Loucy (cell line): Measurements from ENCODE around the gene ACOT11.

Source experiments
- H2AFZ ChIP-seq: fragments of 200-600 bp; sonication (generic); 2 replicates; pipeline ENCODE4 v1.6.0; 2016; ENCODE audit warnings: antibody characterized with exemption, mild to moderate bottlenecking, low read length, moderate library complexity
- H3F3A ChIP-seq: fragments of 200-600 bp; 2 replicates; pipeline ENCODE4 v1.6.0; 2016; ENCODE audit warnings: antibody characterized with exemption, low read depth, mild to moderate bottlenecking
- H3K27me3 ChIP-seq: fragments of 200-600 bp; sonication (generic); 2 replicates; pipeline ENCODE4 v1.6.1; 2014; ENCODE audit warnings: low read length, mild to moderate bottlenecking; ENCODE audit not compliant: insufficient read depth, poor library complexity, severe bottlenecking
- H3K36me3 ChIP-seq: fragments of 200-600 bp; sonication (generic); 2 replicates; pipeline ENCODE4 v1.6.1; 2016; ENCODE audit warnings: low read length; ENCODE audit not compliant: insufficient read depth
- H3K4me1 ChIP-seq: fragments of 200-600 bp; sonication (generic); 2 replicates; pipeline ENCODE4 v1.5.1; 2014; ENCODE audit warnings: low read length, mild to moderate bottlenecking; ENCODE audit not compliant: insufficient read depth, poor library complexity, severe bottlenecking
- H3K4me2 ChIP-seq: fragments of 200-600 bp; sonication (generic); 2 replicates; pipeline ENCODE4 v1.6.0; 2014; ENCODE audit warnings: antibody characterized with exemption, low read length, low read depth, mild to moderate bottlenecking; ENCODE audit not compliant: poor library complexity, severe bottlenecking
- H3K4me3 ChIP-seq: fragments of 200-600 bp; sonication (generic); 2 replicates; pipeline ENCODE4 v1.5.1; 2014; ENCODE audit warnings: low read length, mild to moderate bottlenecking, mixed read lengths; ENCODE audit not compliant: poor library complexity, severe bottlenecking
- H3K79me2 ChIP-seq: fragments of 200-600 bp; sonication (generic); 2 replicates; pipeline ENCODE4 v1.6.1; 2014; ENCODE audit warnings: low read length; ENCODE audit not compliant: insufficient read depth
- H3K9ac ChIP-seq: fragments of 200-600 bp; sonication (generic); 2 replicates; pipeline ENCODE4 v1.6.0; 2014; ENCODE audit warnings: mild to moderate bottlenecking, low read depth, low read length, moderate library complexity; ENCODE audit not compliant: poor library complexity, severe bottlenecking
- H3K9me2 ChIP-seq: fragments of 200-600 bp; sonication (generic); replicated peaks from 2 replicates; pipeline ENCODE4 v1.6.1; 2016; ENCODE audit warnings: low read depth, low read length, mixed read lengths
- H3K9me3 ChIP-seq: fragments of 200-600 bp; sonication (generic); 2 replicates; pipeline ENCODE4 v1.6.1; 2014; ENCODE audit warnings: mild to moderate bottlenecking, antibody characterized with exemption, low read length, low read depth; ENCODE audit not compliant: insufficient read depth
- H4K20me1 ChIP-seq: fragments of 200-600 bp; sonication (generic); 2 replicates; pipeline ENCODE4 v1.6.0; 2014; ENCODE audit warnings: antibody characterized with exemption, low read length, mild to moderate bottlenecking; ENCODE audit not compliant: insufficient read depth, poor library complexity, severe bottlenecking
- CTCF ChIP-seq: fragments of 200-600 bp; sonication (generic); conservative IDR thresholded peaks from 2 replicates; pipeline ENCODE4 v1.5.1; 2014; ENCODE audit warnings: mild to moderate bottlenecking, antibody characterized with exemption, low read length
- EZH2phosphoT487 ChIP-seq: fragments of 200-600 bp; IDR thresholded peaks from 2 replicates; pipeline ENCODE4 v1.6.1; 2018; ENCODE audit warnings: antibody characterized with exemption, mild to moderate bottlenecking, moderate library complexity, borderline replicate concordance

ACOT11 gene

GRCh38 chr1:54559771-54560231 lies 11.8 kb downstream of the ACOT11 start:
- Histone ChIP-seq H3K79me2 (no peaks in the 10 kb centered on the region), H3K36me3 (no peaks in the 10 kb centered on the region), H4K20me1 (no peaks in the 10 kb centered on the region), H3K9me3 (0 out of 2 replicates have a peak, but pooled peaks cover 5% of the 10 kb centered on the region), H3K4me3 (no peak overlapping the region), H3K9ac (no peak overlapping the region), H3K4me1 (peaks cover 13% of the 10 kb centered on the region), H3F3A (no peaks in the 10 kb centered on the region), H2AFZ (no peak overlapping the region), H3K27me3 (no peaks in the 10 kb centered on the region), H3K4me2 (no peak overlapping the region), H3K9me2 (no peaks in the 10 kb centered on the region)
- TF ChIP-seq EZH2phosphoT487 = no peak
- no peak for TF ChIP-seq CTCF

DNA sequence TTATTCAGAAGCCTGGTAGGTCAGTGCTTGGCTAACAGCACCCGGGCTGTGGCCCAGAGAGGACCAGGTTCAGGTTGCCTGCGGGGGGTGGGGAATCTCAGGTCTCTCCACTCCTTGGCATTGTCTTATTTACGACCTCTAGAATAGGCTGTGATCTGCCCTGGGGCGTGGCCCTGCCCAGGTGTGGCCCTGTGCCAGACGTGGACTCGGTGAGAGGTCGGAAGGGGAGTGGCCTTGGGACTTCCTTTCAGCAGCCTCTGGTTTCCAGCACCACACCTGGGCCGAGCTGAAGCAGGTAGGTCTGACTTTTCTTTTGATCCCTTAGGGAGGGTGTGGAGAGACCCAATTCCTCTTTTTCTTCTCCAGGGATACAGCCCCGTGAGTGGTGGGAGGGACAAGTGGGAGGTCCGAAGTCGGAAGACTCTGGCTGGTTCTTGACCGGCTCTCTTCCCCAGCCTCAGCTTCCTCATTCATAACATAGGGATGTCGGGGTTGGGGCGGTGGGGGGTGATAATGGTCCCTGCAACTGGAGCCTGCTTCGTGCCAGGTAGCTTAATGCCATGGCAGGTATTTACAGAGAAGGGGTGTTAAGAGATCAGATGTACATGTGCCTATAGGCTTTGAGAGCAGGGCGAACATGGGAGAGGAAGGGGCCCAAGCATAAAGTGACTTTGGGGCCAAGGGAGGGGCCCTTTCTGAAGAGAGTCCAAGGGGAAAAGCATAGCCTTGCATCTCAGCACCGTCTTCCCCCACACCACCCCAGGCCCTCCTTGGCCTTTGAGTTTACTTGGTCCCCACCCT lies 16.5 kb downstream of the ACOT11 start:
- Histone ChIP-seq H3F3A (no peaks in the 10 kb centered on the region), H3K4me3 (no peak overlapping the region), H3K9ac (no peak overlapping the region), H4K20me1 (no peaks in the 10 kb centered on the region), H3K79me2 (no peaks in the 10 kb centered on the region), H3K9me2 (no peaks in the 10 kb centered on the region), H3K9me3 (no peaks in the 10 kb centered on the region), H3K4me2 (no peak overlapping the region), H2AFZ (no peak overlapping the region), H3K27me3 (no peaks in the 10 kb centered on the region), H3K4me1 (no peaks in the 10 kb centered on the region), H3K36me3 (no peaks in the 10 kb centered on the region)
- TF ChIP-seq EZH2phosphoT487 (no peak), CTCF (no peak)

DNA sequence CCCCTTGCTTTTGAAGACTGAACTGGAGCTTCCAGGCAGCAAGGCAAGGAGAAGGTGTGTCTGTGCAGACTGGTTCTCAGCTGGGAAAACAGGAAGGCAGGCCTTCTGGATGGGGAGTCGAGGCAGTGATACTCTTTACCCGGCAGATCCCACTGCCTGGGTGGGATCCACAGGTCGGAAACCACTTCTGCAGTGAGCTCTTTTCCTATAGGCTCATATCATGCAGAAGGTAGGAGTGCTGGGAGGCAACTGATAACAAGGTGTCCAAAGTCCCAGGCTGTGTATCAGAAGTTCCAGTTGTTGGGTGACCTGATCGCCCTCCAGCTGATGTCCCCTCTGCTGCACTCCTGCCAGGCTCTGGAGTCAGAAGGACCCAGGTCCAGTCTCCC lies 17.1 kb downstream of the ACOT11 start:
- Histone ChIP-seq H3K9me2 (no peaks in the 10 kb centered on the region), H3K36me3 (no peaks in the 10 kb centered on the region), H2AFZ (no peak overlapping the region), H3K79me2 (no peaks in the 10 kb centered on the region), H3K4me1 (peaks cover 3% of the 10 kb centered on the region), H3K9me3 (no peaks in the 10 kb centered on the region), H4K20me1 (no peaks in the 10 kb centered on the region), H3K27me3 (no peaks in the 10 kb centered on the region), H3K4me2 (no peak overlapping the region), H3F3A (no peaks in the 10 kb centered on the region), H3K9ac (no peak overlapping the region), H3K4me3 (no peak overlapping the region)
- TF ChIP-seq EZH2phosphoT487 = no peak
- no peak for TF ChIP-seq CTCF
